A549 (cell line): Measurements from ENCODE around the gene ADCY10. TPM values are rescaled to one million over a fixed set of nuclear protein-coding genes. Genes with fewer than 3 reads are reported as not detected.

ENCODE experiments used
- ATAC-seq, 2 experiments: fragments of 200-7000 bp in 1 of 2; fragments of >200 bp in 1 of 2; cut with Nextera tagmentation in 1 of 2; cut with Tn5 transposase in 1 of 2; 3 replicates each; pipeline versions ENCODE4 v1.8.0 to v1.9.1; 2018 to 2020; ENCODE audit warnings: mild to moderate bottlenecking in 1 of 2, moderate library complexity in 1 of 2
- CTCF ChIA-PET: fragments of 300-600 bp; sonication (Branson Sonifier 250); formaldehyde crosslinking; extraction: SDS; loops from one replicate; lab custom pipeline; 2021; ENCODE audit warnings: antibody characterized with exemption, inconsistent platforms; lab: Yijun Ruan, JAX
- POLR2A ChIA-PET: fragments of 350-600 bp; formaldehyde crosslinking; extraction: SDS; loops from one replicate; lab custom pipeline; 2021; ENCODE audit warnings: antibody characterized with exemption, inconsistent platforms; lab: Yijun Ruan, JAX
- DNase-seq, 2 experiments: peaks; one replicate each; pipeline versions ENCODE4 v3.0.0 to v3.0.0-alpha.2; 2011 to 2016; ENCODE audit warnings: low read depth in 1 of 2, low spot score in 1 of 2
- FAIRE-seq: peaks from 2 replicates; lab custom pipeline; 2011; peaks lifted over from hg19 to GRCh38; lab: Jason Lieb, UNC
- H3K27ac ChIP-seq, 2 experiments: fragments of >200 bp; sonication (Bioruptor Twin); formaldehyde crosslinking; 3 replicates each; pipeline ENCODE4 v1.5.1; 2016 to 2017
- H3K4me1 ChIP-seq: fragments of >200 bp; sonication (Bioruptor Twin); formaldehyde crosslinking; 3 replicates; pipeline ENCODE4 v1.6.1; 2016
- H3K4me2 ChIP-seq: fragments of >200 bp; sonication (Bioruptor Twin); formaldehyde crosslinking; 3 replicates; pipeline ENCODE4 v1.6.1; 2016
- H3K4me3 ChIP-seq: fragments of >200 bp; sonication (Bioruptor Twin); formaldehyde crosslinking; 3 replicates; pipeline ENCODE4 v1.5.1; 2016
- H3K9me3 ChIP-seq: fragments of >200 bp; sonication (Bioruptor Twin); formaldehyde crosslinking; 3 replicates; pipeline ENCODE4 v1.6.1; 2016
- CBX2 ChIP-seq: fragments of 200-600 bp; sonication (generic); IDR thresholded peaks from 2 replicates; pipeline ENCODE4 v1.6.1; 2016; ENCODE audit warnings: low read depth, mild to moderate bottlenecking, borderline replicate concordance
- CBX8 ChIP-seq: fragments of 200-600 bp; sonication (generic); IDR thresholded peaks from 2 replicates; pipeline ENCODE4 v1.6.1; 2016
- CHD4 ChIP-seq: fragments of 200-600 bp; sonication (generic); IDR thresholded peaks from 2 replicates; pipeline ENCODE4 v1.6.1; 2016; ENCODE audit warnings: antibody characterized with exemption, mild to moderate bottlenecking, borderline replicate concordance
- EHF ChIP-seq: fragments of 250-450 bp; sonication (Bioruptor Pico); IDR thresholded peaks from 2 replicates; pipeline ENCODE4 v1.5.0; 2020; ENCODE audit warnings: mild to moderate bottlenecking
- EP300 ChIP-seq, 2 experiments: fragments of >200 bp; sonication (Bioruptor Twin); formaldehyde crosslinking; IDR thresholded peaks; 2 replicates in 1 of 2; 3 replicates in 1 of 2; pipeline ENCODE4 v1.6.1; 2016 to 2017
- ESRRA ChIP-seq: fragments of 150-350 bp; IDR thresholded peaks from 2 replicates; pipeline ENCODE4 v1.6.1; 2014; ENCODE audit warnings: mild to moderate bottlenecking, low read length, borderline replicate concordance
- FOSB ChIP-seq: fragments of 250-450 bp; sonication (Bioruptor Pico); IDR thresholded peaks from 2 replicates; pipeline ENCODE4 v1.5.0; 2020; ENCODE audit warnings: mild to moderate bottlenecking, moderate library complexity
- FOSL2 ChIP-seq, 2 experiments: fragments of 450-650 bp in 1 of 2; fragments of >200 bp in 1 of 2; sonication (Bioruptor Twin) in 1 of 2; formaldehyde crosslinking; IDR thresholded peaks; 2 replicates each; pipeline versions ENCODE4 v1.5.0 to v1.6.1; 2016 to 2020; ENCODE audit warnings: mild to moderate bottlenecking in 1 of 2, moderate library complexity in 1 of 2
- FOXS1 ChIP-seq: fragments of 250-450 bp; sonication (Bioruptor Pico); IDR thresholded peaks from 2 replicates; pipeline ENCODE4 v1.5.0; 2020; ENCODE audit warnings: mild to moderate bottlenecking, moderate library complexity
- GATA3 ChIP-seq: IDR thresholded peaks from 2 replicates; pipeline ENCODE4 v1.6.1; 2012; ENCODE audit warnings: borderline replicate concordance
- HDAC2 ChIP-seq: fragments of 200-600 bp; sonication (generic); IDR thresholded peaks from 2 replicates; pipeline ENCODE4 v1.6.1; 2016
- HEYL ChIP-seq: fragments of 250-450 bp; sonication (Bioruptor Pico); IDR thresholded peaks from 2 replicates; pipeline ENCODE4 v1.8.0; 2021; ENCODE audit warnings: mild to moderate bottlenecking, moderate library complexity
- HOXB13 ChIP-seq: fragments of 250-450 bp; sonication (Bioruptor Pico); IDR thresholded peaks from 2 replicates; pipeline ENCODE4 v1.5.0; 2020; ENCODE audit warnings: low read depth, mild to moderate bottlenecking, moderate library complexity
- JUNB ChIP-seq: fragments of >200 bp; sonication (Bioruptor Twin); formaldehyde crosslinking; IDR thresholded peaks from 2 replicates; pipeline ENCODE4 v1.6.1; 2016
- KDM1A ChIP-seq: fragments of 200-600 bp; sonication (generic); IDR thresholded peaks from 2 replicates; pipeline ENCODE4 v1.6.1; 2016; ENCODE audit warnings: low read depth, mild to moderate bottlenecking
- MAFK ChIP-seq: fragments of 450-650 bp; IDR thresholded peaks from 2 replicates; pipeline ENCODE4 v1.6.1; 2014; ENCODE audit not compliant: partially characterized antibody
- MAZ ChIP-seq: fragments of 150-350 bp; IDR thresholded peaks from 2 replicates; pipeline ENCODE4 v1.6.1; 2014; ENCODE audit warnings: antibody characterized with exemption, low read depth, low read length, borderline replicate concordance
- NR3C1 ChIP-seq: fragments of >200 bp; sonication (Bioruptor Twin); formaldehyde crosslinking; IDR thresholded peaks from 3 replicates; pipeline ENCODE4 v1.6.1; 2017
- RAD21 ChIP-seq, 2 experiments: fragments of >200 bp in 1 of 2; sonication (Bioruptor Twin) in 1 of 2; formaldehyde crosslinking in 1 of 2; IDR thresholded peaks in 1 of 2; conservative IDR thresholded peaks in 1 of 2; 2 replicates in 1 of 2; 3 replicates in 1 of 2; pipeline ENCODE4 v1.6.1; 2012 to 2018; ENCODE audit warnings: inconsistent platforms in 1 of 2
- RARB ChIP-seq: fragments of 250-450 bp; sonication (Bioruptor Pico); IDR thresholded peaks from 2 replicates; pipeline ENCODE4 v1.8.0; 2021; ENCODE audit warnings: mild to moderate bottlenecking, moderate library complexity
- RFX5 ChIP-seq: fragments of 450-650 bp; IDR thresholded peaks from 2 replicates; pipeline ENCODE4 v1.7.1; 2014; ENCODE audit warnings: antibody characterized with exemption, mild to moderate bottlenecking, moderate library complexity
- RNF2 ChIP-seq: fragments of 200-600 bp; sonication (generic); IDR thresholded peaks from 2 replicates; pipeline ENCODE4 v1.6.1; 2016; ENCODE audit warnings: low read depth, mild to moderate bottlenecking, antibody characterized with exemption, moderate library complexity, borderline replicate concordance
- TP53 ChIP-seq: fragments of 250-450 bp; sonication (Bioruptor Pico); IDR thresholded peaks from 2 replicates; pipeline ENCODE4 v1.5.0; 2021; ENCODE audit warnings: mild to moderate bottlenecking, moderate library complexity
- ZC3H11A ChIP-seq: fragments of 450-650 bp; IDR thresholded peaks from 2 replicates; pipeline ENCODE4 v1.6.1; 2014; ENCODE audit warnings: antibody characterized with exemption, mild to moderate bottlenecking
- ZFP36 ChIP-seq: fragments of 450-650 bp; IDR thresholded peaks from 2 replicates; pipeline ENCODE4 v1.6.1; 2014; ENCODE audit warnings: borderline replicate concordance; ENCODE audit not compliant: partially characterized antibody
- WGBS: methylation state at CpG from one replicate; pipeline ENCODE4 v1.1.6; 2017; ENCODE audit errors: missing lambda C conversion rate; 5-methylcytosine and 5-hydroxymethylcytosine counted together
- polyA plus RNA-seq, 4 experiments: library from polyadenylated mRNA; depleted of rRNA in 3 of 4; stranded (reverse); fragments of >200 nt; fragmentation: RNase III in 1 of 4; extraction: RNeasy Plus Mini Kit Qiagen cat#74134 plus additional on column Dnase treatment in 1 of 4; gene quantifications; 2 replicates in 3 of 4; 3 replicates in 1 of 4; pipeline ENCODE4 v1.2.3, GENCODE V29; 2011 to 2017
- TF ChIP-seq, protein P1 (sequence below): IDR thresholded peaks from 2 replicates; pipeline ENCODE4 v1.6.1; 2012
- TF ChIP-seq, protein P2 (sequence below): fragments of 250-450 bp; sonication (Bioruptor Pico); IDR thresholded peaks from 2 replicates; pipeline ENCODE4 v1.5.0; 2021; ENCODE audit warnings: mild to moderate bottlenecking, moderate library complexity, borderline replicate concordance
- TF ChIP-seq, protein P3 (sequence below): fragments of >200 bp; sonication (Bioruptor Twin); formaldehyde crosslinking; IDR thresholded peaks from 2 replicates; pipeline ENCODE4 v1.6.1; 2016

ADCY10 gene
- polyA plus RNA-seq, 2 of the 4 experiments (the other 2 are of a cell fraction): 0.03 to 0.18 TPM

DNA sequence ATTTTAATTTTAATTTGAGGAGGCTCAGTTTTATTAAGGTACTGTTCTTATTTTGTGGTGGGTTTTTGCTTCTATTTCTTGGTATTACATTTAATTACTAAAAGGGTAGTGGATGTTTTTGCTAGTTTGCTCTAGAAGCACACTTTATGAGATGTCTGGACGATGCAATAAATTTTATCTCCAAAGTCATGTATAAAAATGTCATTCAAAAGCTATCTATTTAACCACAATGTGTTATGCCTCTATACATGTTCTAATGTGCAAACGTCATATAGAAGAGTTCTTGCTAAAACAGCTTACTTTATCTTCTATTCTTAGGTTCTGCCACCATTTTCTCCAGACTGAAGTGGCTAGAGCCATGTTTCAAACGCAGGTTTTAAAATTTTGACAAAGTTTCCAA lies 35.9 kb upstream of the ADCY10 start:
- no peak overlapping the region for H3K27ac ChIP-seq
- WGBS: 89% methylated on average over 3 of the region's 3 CpGs
- FAIRE-seq (no peak), DNase-seq (no peak), ATAC-seq (no peak)
- H3K4me1 ChIP-seq: peaks cover 35% of the 10 kb centered on the region
- TF ChIP-seq, protein P1, sequence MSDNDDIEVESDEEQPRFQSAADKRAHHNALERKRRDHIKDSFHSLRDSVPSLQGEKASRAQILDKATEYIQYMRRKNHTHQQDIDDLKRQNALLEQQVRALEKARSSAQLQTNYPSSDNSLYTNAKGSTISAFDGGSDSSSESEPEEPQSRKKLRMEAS: no peak
- TF ChIP-seq FOSL2 (IDR thresholded peaks at IDR 0.05) (no peak), FOSL2 (CRISPR knock-in tag; IDR thresholded peaks at IDR 0.05) (no peak), FOSB (CRISPR knock-in tag) (no peak), RFX5 (no peak), CHD4 (no peak)
- no peak overlapping the region for H3K4me3 ChIP-seq
- no peaks in the 10 kb centered on the region for H3K9me3 ChIP-seq
- ChIA-PET CTCF (no interaction called here), POLR2A (no interaction called here)
- peak overlapping the region; percentile 20; the same call in 1 of the 3 replicates for H3K4me2 ChIP-seq

DNA sequence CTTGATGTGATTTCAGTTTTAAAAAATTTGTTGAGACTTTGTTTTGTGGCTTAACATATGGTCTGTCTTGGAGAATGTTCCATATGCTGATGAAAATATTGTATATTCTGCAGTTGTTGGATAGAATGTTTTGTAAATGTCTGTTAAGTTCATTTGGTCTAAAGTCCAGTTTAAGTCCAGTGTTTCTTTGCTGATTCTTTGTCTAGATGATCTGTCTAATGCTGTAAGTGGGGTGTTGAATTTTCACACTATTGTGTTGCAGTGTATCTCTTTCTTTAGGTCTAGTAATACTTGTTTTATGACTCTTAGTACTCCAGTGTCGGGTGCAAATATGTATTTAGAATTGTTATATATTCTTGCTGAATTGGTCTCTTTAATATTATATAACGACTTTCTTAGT lies 33.8 kb upstream of the ADCY10 start:
- TF ChIP-seq RARB (CRISPR knock-in tag): no peak
- no peak for TF ChIP-seq MAFK
- TF ChIP-seq EP300 (IDR thresholded peaks at IDR 0.05): no peak
- no peak for TF ChIP-seq ZC3H11A
- TF ChIP-seq GATA3: no peak
- no peak for TF ChIP-seq RAD21 (conservative IDR thresholded peaks at IDR 0.05 in 1 of 2, IDR thresholded peaks at IDR 0.05 in 1 of 2)
- TF ChIP-seq ZFP36: no peak
- no peak for TF ChIP-seq ESRRA
- TF ChIP-seq, protein P2, sequence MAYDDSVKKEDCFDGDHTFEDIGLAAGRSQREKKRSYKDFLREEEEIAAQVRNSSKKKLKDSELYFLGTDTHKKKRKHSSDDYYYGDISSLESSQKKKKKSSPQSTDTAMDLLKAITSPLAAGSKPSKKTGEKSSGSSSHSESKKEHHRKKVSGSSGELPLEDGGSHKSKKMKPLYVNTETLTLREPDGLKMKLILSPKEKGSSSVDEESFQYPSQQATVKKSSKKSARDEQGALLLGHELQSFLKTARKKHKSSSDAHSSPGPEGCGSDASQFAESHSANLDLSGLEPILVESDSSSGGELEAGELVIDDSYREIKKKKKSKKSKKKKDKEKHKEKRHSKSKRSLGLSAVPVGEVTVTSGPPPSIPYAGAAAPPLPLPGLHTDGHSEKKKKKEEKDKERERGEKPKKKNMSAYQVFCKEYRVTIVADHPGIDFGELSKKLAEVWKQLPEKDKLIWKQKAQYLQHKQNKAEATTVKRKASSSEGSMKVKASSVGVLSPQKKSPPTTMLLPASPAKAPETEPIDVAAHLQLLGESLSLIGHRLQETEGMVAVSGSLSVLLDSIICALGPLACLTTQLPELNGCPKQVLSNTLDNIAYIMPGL (CRISPR knock-in tag): no peak
- no peak for TF ChIP-seq FOXS1 (CRISPR knock-in tag)
- TF ChIP-seq NR3C1: no peak
- TF ChIP-seq HEYL: no peak
- Histone ChIP-seq H3K4me1 (peaks cover 35% of the 10 kb centered on the region), H3K4me3 (no peak overlapping the region), H3K4me2 (no peak overlapping the region; the same call in 2 of the 3 replicates), H3K9me3 (no peaks in the 10 kb centered on the region), H3K27ac (no peak overlapping the region)
- 60% methylated on average over 2 of the region's 2 CpGs for WGBS
- ChIA-PET CTCF (no interaction called here), POLR2A (no interaction called here)
- ATAC-seq (no peak), DNase-seq (no peak), FAIRE-seq (no peak)

DNA sequence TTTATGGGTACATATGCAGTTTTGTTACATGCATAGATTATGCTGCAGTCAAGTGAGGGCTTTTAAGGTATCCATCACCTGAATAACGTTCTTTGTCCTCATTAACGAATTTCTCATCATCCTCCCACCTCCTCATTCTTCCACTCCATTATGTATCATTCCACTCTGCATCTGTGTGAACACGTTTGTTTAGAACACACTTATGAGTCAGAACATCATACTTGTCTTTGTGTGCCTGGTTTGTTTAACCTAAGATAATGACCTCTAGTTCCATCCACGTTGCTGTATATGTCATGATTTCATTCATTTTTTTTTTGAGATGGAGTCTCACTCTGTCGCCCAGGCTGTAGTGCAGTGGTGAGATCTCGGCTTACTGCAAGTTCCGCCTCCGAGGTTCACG lies 29.6 kb upstream of the ADCY10 start:
- no peak for FAIRE-seq
- TF ChIP-seq KDM1A (no peak), CBX8 (no peak), HOXB13 (no peak), EHF (no peak), RAD21 (conservative IDR thresholded peaks at IDR 0.05 in 1 of 2, IDR thresholded peaks at IDR 0.05 in 1 of 2) (no peak), MAZ (no peak), CBX2 (no peak), FOXS1 (CRISPR knock-in tag) (no peak), JUNB (no peak), TP53 (CRISPR knock-in tag) (no peak), HDAC2 (no peak), ZFP36 (no peak), RNF2 (no peak)
- TF ChIP-seq, protein P3, sequence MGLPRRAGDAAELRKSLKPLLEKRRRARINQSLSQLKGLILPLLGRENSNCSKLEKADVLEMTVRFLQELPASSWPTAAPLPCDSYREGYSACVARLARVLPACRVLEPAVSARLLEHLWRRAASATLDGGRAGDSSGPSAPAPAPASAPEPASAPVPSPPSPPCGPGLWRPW: no peak
- TF ChIP-seq, protein P1: no peak

More for the DNA sequence above, 29.6 kb upstream of the ADCY10 start:
- ChIA-PET CTCF (no interaction called here), POLR2A (no interaction called here)
- WGBS: 82% methylated on average over 9 of the region's 9 CpGs
- Histone ChIP-seq H3K4me3 (no peak overlapping the region), H3K4me1 (peaks cover 26% of the 10 kb centered on the region; the same call in 2 of the 3 replicates), H3K27ac (no peak overlapping the region), H3K9me3 (no peaks in the 10 kb centered on the region), H3K4me2 (no peak overlapping the region)
- DNase-seq (no peak), ATAC-seq (no peak)
